ENCODE measurements around the gene TWNK.

DNA sequence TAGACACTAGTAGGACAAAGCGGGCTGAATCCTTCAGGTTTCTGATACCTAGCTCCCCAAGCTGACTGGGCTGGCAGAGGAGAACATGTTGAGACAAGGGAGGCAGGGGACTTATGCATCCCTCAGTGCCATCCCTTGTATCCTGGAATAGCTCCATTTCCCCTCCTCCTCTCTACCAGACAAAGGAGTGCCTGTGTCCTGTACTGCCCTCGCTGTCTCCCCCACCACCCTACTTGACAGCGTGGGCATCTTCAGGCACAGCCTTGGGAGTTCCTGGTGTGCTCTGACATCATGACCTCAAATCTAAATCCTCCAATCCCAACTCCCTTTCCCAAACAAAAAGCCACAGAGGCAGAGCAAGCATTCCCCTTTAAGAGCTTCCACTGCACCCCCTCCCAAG lies 52.7 kb downstream of the TWNK start:
- no peak for TF ChIP-seq EZH2 (IDR thresholded peaks at IDR 0.05; ENCODE audit: borderline replicate concordance, low read length)
- TF ChIP-seq, protein P1, sequence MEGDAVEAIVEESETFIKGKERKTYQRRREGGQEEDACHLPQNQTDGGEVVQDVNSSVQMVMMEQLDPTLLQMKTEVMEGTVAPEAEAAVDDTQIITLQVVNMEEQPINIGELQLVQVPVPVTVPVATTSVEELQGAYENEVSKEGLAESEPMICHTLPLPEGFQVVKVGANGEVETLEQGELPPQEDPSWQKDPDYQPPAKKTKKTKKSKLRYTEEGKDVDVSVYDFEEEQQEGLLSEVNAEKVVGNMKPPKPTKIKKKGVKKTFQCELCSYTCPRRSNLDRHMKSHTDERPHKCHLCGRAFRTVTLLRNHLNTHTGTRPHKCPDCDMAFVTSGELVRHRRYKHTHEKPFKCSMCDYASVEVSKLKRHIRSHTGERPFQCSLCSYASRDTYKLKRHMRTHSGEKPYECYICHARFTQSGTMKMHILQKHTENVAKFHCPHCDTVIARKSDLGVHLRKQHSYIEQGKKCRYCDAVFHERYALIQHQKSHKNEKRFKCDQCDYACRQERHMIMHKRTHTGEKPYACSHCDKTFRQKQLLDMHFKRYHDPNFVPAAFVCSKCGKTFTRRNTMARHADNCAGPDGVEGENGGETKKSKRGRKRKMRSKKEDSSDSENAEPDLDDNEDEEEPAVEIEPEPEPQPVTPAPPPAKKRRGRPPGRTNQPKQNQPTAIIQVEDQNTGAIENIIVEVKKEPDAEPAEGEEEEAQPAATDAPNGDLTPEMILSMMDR (conservative IDR thresholded peaks at IDR 0.05 in 1 of 2, IDR thresholded peaks at IDR 0.05 in 1 of 2; ENCODE audit: extremely low read depth in 1 of 2, insufficient read depth in 1 of 2, low read depth in 1 of 2, low read length in 2 of 2), result no peak
